CD4-positive, alpha-beta memory T cell (primary cell): ENCODE data around the gene RGS10. TPM values are rescaled to one million over a fixed set of nuclear protein-coding genes. Genes with fewer than 3 reads are reported as not detected.
A peak's percentile ranks its signal among the peaks of the same experiment; 100 is the strongest.

Experiments used
- CTCF ChIA-PET: fragments of 350-600 bp; sonication (Branson Sonifier 250); formaldehyde crosslinking; loops from one replicate; lab custom pipeline; 2021; ENCODE audit warnings: inconsistent platforms; ENCODE audit not compliant: partially characterized antibody; lab: Charles Lee
- POLR2A ChIA-PET: fragments of 350-600 bp; sonication (Branson Sonifier 250); formaldehyde crosslinking; loops from one replicate; lab custom pipeline; 2021; ENCODE audit not compliant: partially characterized antibody; lab: Charles Lee
- DNase-seq, 5 donors: peaks; one replicate each; pipeline versions ENCODE4 v3.0.0 to v3.0.0-alpha.2; 2020 to 2022; ENCODE audit warnings: mixed read lengths in 1 of 5
- H3K27ac ChIP-seq: one replicate; pipeline ENCODE4 v1.7.0; 2013; ENCODE audit warnings: low read depth, low read length
- H3K27me3 ChIP-seq: 2 replicates; pipeline ENCODE4 v1.7.0; 2013; ENCODE audit warnings: mild to moderate bottlenecking, low read length, moderate library complexity; ENCODE audit not compliant: insufficient read depth
- H3K36me3 ChIP-seq: 2 replicates; pipeline ENCODE4 v1.7.0; 2013; ENCODE audit warnings: mild to moderate bottlenecking, low read length, moderate library complexity; ENCODE audit not compliant: insufficient read depth
- H3K4me1 ChIP-seq: 2 replicates; pipeline ENCODE4 v1.7.0; 2013; ENCODE audit warnings: mild to moderate bottlenecking, low read length, moderate library complexity; ENCODE audit not compliant: insufficient read depth
- H3K4me3 ChIP-seq, 2 donors: one replicate each; pipeline ENCODE4 v1.7.0; 2013; ENCODE audit warnings: low read length in 2 of 2, mild to moderate bottlenecking in 1 of 2
- H3K9me3 ChIP-seq, 2 donors: one replicate each; pipeline ENCODE4 v1.7.0; 2013; ENCODE audit warnings: low read length in 2 of 2, control low read depth in 1 of 2; ENCODE audit not compliant: control insufficient read depth in 1 of 2
- H3K27ac Mint-ChIP-seq, 7 donors: one replicate each; pipeline ENCODE4 v1.8.0; 2020 to 2021; ENCODE audit warnings: mixed read lengths in 7 of 7, mild to moderate bottlenecking in 6 of 7, inconsistent platforms in 3 of 7, moderate library complexity in 3 of 7
- H3K27me3 Mint-ChIP-seq, 2 donors: one replicate each; pipeline ENCODE4 v1.8.0; 2020 to 2021; ENCODE audit warnings: mixed read lengths in 2 of 2
- H3K36me3 Mint-ChIP-seq, 2 donors: one replicate each; pipeline ENCODE4 v1.8.0; 2020 to 2021; ENCODE audit warnings: mixed read lengths in 2 of 2, inconsistent platforms in 1 of 2, mild to moderate bottlenecking in 1 of 2
- H3K4me1 Mint-ChIP-seq, 4 donors: one replicate each; pipeline ENCODE4 v1.8.0; 2020 to 2021; ENCODE audit warnings: mixed read lengths in 4 of 4, mild to moderate bottlenecking in 1 of 4
- H3K4me3 Mint-ChIP-seq, 8 donors: one replicate each; pipeline ENCODE4 v1.8.0; 2020 to 2021; ENCODE audit warnings: mixed read lengths in 8 of 8, mild to moderate bottlenecking in 7 of 8, moderate library complexity in 6 of 8, inconsistent platforms in 3 of 8
- H3K9me3 Mint-ChIP-seq, 8 donors: one replicate each; pipeline ENCODE4 v1.8.0; 2020 to 2021; ENCODE audit warnings: mixed read lengths in 8 of 8, mild to moderate bottlenecking in 5 of 8, inconsistent platforms in 3 of 8, moderate library complexity in 1 of 8
- intact Hi-C: fragments of 100-400 bp; cut with micrococcal nuclease; formaldehyde crosslinking; loops from one replicate; pipeline ENCODE4 v1.15.1; 2023
- polyA plus RNA-seq, 2 donors: library from polyadenylated mRNA; unstranded; fragments of 300-500 nt; fragmentation: Illumina TruSeq; gene quantifications; one replicate each; pipeline ENCODE4 v1.2.3, GENCODE V29; 2021
- total RNA-seq, 2 experiments: library from RNA; stranded (reverse); gene quantifications; one replicate each; pipeline ENCODE4 v1.2.3, GENCODE V29; 2021

RGS10 gene
- total and polyA plus RNA-seq, 4 experiments from 2014 or later, result 115 to 187 (median 137) TPM

DNA sequence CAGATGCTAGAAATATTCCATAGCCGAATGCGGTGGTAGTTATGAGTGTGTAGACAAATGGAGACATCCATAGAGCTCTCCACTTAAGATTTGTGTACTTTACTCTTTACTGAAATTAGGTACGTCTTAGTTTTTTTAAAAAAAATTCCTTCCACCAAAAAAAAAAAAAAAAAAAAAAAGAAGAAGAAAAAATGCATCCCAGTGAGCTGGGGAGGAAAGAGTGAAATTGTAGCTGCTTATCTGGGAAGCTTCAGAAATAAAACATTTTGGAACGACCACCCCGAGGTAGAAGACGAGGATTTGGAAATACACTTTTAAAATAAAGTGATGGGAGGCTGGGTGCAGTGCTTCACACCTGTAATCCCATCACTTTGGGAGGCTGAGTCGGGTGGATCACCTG is 53.8 kb downstream of the RGS10 start:
- H3K36me3 Mint-ChIP-seq, result no peaks in the 10 kb centered on the region
- POLR2A ChIA-PET, result interaction anchor here (1.1 to 4.0 kb wide), 4 partner anchors 10 to 276 kb away, joined by 4 to 33 read pairs (median 20); no protein-coding TSS in a partner anchor
- intact Hi-C loops, result loop anchor here (1.0 to 2.0 kb wide), 5 partner anchors 14 to 282 kb away; partner anchors contain the start of gene RGS10

DNA sequence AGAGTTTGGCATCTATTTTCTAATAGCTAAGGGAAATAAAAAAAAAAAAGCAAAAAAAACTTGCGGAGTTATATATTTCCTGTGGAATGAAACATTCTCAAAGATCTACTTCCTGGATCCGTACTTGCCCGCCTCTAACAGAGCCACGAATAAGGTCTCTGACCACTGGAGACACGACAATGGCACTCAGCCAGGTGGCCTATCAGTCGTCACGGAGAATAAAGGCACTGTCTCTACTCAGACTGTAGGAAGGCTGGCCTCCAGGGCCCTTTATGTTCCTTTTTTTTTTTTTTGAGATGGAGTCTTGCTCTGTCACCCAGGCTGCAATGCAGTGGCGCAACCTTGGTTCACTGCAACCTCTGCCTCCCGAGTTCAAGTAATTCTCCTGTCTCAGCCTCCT is 58.7 kb downstream of the RGS10 start:
- Mint-ChIP-seq H3K4me3 (no peak overlapping the region), H3K9me3 (peaks cover 0 to 2% (median 0%) of the 10 kb centered on the region in 8 donors), H3K27me3 (no peaks in the 10 kb centered on the region), H3K4me1 (peaks cover 9 to 13% (median 12%) of the 10 kb centered on the region in 4 donors), H3K27ac (no peak overlapping the region), H3K36me3 (no peaks in the 10 kb centered on the region)
- no peaks in the 10 kb centered on the region for H3K9me3 ChIP-seq
- H3K4me3 ChIP-seq, result no peak overlapping the region
- H3K4me1 ChIP-seq, result peaks cover 13% of the 10 kb centered on the region
- CTCF ChIA-PET, result no interaction called here
- H3K27ac ChIP-seq, result no peak overlapping the region
- POLR2A ChIA-PET, result no interaction called here
- no peaks in the 10 kb centered on the region for H3K27me3 ChIP-seq
- H3K36me3 ChIP-seq, result no peaks in the 10 kb centered on the region
- intact Hi-C loops, result no loop called here
- no peak for DNase-seq

More for the DNA sequence above, 53.8 kb downstream of the RGS10 start:
- CTCF ChIA-PET, result interaction anchor here (1.1 to 6.0 kb wide), 12 partner anchors 10 to 289 kb away, joined by 3 to 50 read pairs (median 6); partner anchors contain the start of genes GRK5 and RGS10
- Histone ChIP-seq H3K27me3 (no peaks in the 10 kb centered on the region), H3K4me3 (no peak overlapping the region), H3K27ac (peak overlapping the region; percentile 68), H3K36me3 (no peaks in the 10 kb centered on the region), H3K9me3 (no peaks in the 10 kb centered on the region), H3K4me1 (peaks cover 32% of the 10 kb centered on the region)
- no peak for DNase-seq
- Mint-ChIP-seq H3K27me3 (no peaks in the 10 kb centered on the region), H3K9me3 (peaks cover 0 to 3% (median 0%) of the 10 kb centered on the region in 8 donors), H3K4me1 (peaks cover 15 to 37% (median 21%) of the 10 kb centered on the region in 4 donors), H3K4me3 (peak overlapping the region in 3 of 8 donors; percentile 30 to 70 (median 64)), H3K27ac (peak overlapping the region; percentile 66 to 97 (median 93))

DNA sequence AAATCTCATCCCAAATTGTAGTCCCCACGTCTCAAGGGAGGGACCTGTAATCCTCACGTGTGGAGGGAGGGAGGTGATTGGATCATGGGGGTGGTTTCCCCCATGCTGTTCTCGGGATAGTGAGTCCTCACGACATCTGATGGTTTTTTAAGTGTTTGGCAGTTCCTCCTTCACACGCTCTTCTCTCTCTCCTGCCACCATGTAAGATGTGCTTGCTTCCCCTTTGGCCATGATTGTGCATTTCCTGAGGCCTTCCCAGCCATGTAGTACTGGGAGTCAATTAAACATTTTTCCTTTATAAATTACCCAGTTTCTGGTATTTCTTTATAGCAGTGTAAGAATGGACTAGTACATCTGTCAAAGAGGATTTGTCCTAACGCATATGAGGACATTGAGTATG is 59.5 kb downstream of the RGS10 start:
- ChIA-PET CTCF (no interaction called here), POLR2A (no interaction called here)
- H3K9me3 Mint-ChIP-seq, result peaks cover 0 to 2% (median 0%) of the 10 kb centered on the region in 8 donors

GRCh38 chr10:119481781-119482426 is 60.6 kb downstream of the RGS10 start:
- Histone ChIP-seq H3K36me3 (no peaks in the 10 kb centered on the region), H3K27me3 (no peaks in the 10 kb centered on the region), H3K27ac (no peak overlapping the region), H3K4me1 (peaks cover 28% of the 10 kb centered on the region), H3K9me3 (no peaks in the 10 kb centered on the region), H3K4me3 (no peak overlapping the region)
- intact Hi-C loops, result no loop called here
- ChIA-PET POLR2A (interaction anchor here (3.4 kb wide), 1 partner anchor 21 kb away, joined by 10 read pairs; no protein-coding TSS in a partner anchor), CTCF (interaction anchor here (0.6 kb wide), 1 partner anchor 23 kb away, joined by 3 read pairs; no protein-coding TSS in a partner anchor)
- H3K27ac Mint-ChIP-seq, result no peak overlapping the region
- no peak overlapping the region for H3K4me3 Mint-ChIP-seq
- H3K27me3 Mint-ChIP-seq, result no peaks in the 10 kb centered on the region
- peaks cover 0 to 2% (median 0%) of the 10 kb centered on the region in 8 donors for H3K9me3 Mint-ChIP-seq
- no peaks in the 10 kb centered on the region for H3K36me3 Mint-ChIP-seq
- no peak for DNase-seq
- H3K4me1 Mint-ChIP-seq, result peaks cover 23 to 28% (median 26%) of the 10 kb centered on the region in 4 donors

More for the DNA sequence above, 59.5 kb downstream of the RGS10 start:
- intact Hi-C loops, result no loop called here
- Histone ChIP-seq H3K27ac (no peak overlapping the region), H3K27me3 (no peaks in the 10 kb centered on the region), H3K36me3 (no peaks in the 10 kb centered on the region), H3K4me1 (peaks cover 17% of the 10 kb centered on the region), H3K4me3 (no peak overlapping the region), H3K9me3 (no peaks in the 10 kb centered on the region)
- no peak for DNase-seq
- Mint-ChIP-seq H3K27ac (peak overlapping the region in 1 of 7 donors; percentile 85), H3K4me3 (no peak overlapping the region), H3K4me1 (peaks cover 13 to 19% (median 17%) of the 10 kb centered on the region in 4 donors), H3K27me3 (no peaks in the 10 kb centered on the region), H3K36me3 (no peaks in the 10 kb centered on the region)

- Histone ChIP-seq H3K9me3 (no peaks in the 10 kb centered on the region), H3K36me3 (no peaks in the 10 kb centered on the region), H3K4me1 (peaks cover 30% of the 10 kb centered on the region), H3K27ac (no peak overlapping the region), H3K27me3 (no peaks in the 10 kb centered on the region), H3K4me3 (no peak overlapping the region)
- POLR2A ChIA-PET, result interaction anchor here (0.8 to 3.4 kb wide), 2 partner anchors 22 to 37 kb away, joined by 4 to 10 read pairs; no protein-coding TSS in a partner anchor
- Mint-ChIP-seq H3K27ac (no peak overlapping the region), H3K4me1 (peaks cover 24 to 34% (median 30%) of the 10 kb centered on the region in 4 donors), H3K27me3 (no peaks in the 10 kb centered on the region), H3K36me3 (no peaks in the 10 kb centered on the region), H3K4me3 (peak overlapping the region in 2 of 8 donors; percentile 17 to 61), H3K9me3 (peaks cover 0 to 2% (median 0%) of the 10 kb centered on the region in 8 donors)
- intact Hi-C loops, result no loop called here
- DNase-seq, result no peak
- CTCF ChIA-PET, result interaction anchor here (0.9 to 1.4 kb wide), 3 partner anchors 9 to 35 kb away, joined by 3 to 7 read pairs (median 4); no protein-coding TSS in a partner anchor
Observed at GRCh38 chr10:119480667-119481066, 61.9 kb downstream of the RGS10 start.

DNA sequence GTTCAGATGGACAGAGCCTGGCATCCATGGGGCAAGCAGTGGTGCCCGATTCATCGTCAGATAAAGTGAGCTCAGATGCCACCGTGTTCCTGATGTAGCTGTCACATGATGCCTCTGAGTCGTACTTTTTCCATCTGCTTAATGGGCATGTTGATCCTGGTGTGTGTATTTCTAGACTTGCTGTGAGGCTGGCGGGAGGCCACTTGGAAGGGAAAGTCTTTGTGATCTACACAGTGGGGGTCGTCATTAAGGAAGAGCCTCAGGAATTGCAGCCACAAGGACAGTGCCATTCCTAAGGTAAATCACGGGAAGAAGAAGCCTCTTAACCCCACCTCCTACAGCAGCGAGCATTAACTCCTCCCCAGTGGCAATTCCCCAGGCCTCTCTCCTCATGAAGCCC is 63.0 kb downstream of the RGS10 start:
- H3K4me3 Mint-ChIP-seq, result peak overlapping the region in 7 of 8 donors; percentile 7 to 85 (median 69)
- H3K27ac Mint-ChIP-seq, result peak overlapping the region in 5 of 7 donors; percentile 7 to 85 (median 36)
- intact Hi-C loops, result loop anchor here (5.0 kb wide), 1 partner anchor 38 kb away; no protein-coding TSS in a partner anchor
- no peaks in the 10 kb centered on the region for H3K36me3 ChIP-seq
- no peak overlapping the region for H3K27ac ChIP-seq
- H3K4me1 Mint-ChIP-seq, result peaks cover 24 to 34% (median 30%) of the 10 kb centered on the region in 4 donors
- no peak overlapping the region for H3K4me3 ChIP-seq
- H3K27me3 Mint-ChIP-seq, result no peaks in the 10 kb centered on the region
- no peaks in the 10 kb centered on the region for H3K36me3 Mint-ChIP-seq
- no peaks in the 10 kb centered on the region for H3K27me3 ChIP-seq
- ChIA-PET POLR2A (interaction anchor here (1.1 to 3.4 kb wide), 6 partner anchors 10 to 272 kb away, joined by 3 to 16 read pairs (median 10); partner anchors contain the start of genes GRK5, RGS10 and TIAL1), CTCF (interaction anchor here (1.0 to 3.5 kb wide), 6 partner anchors 10 to 280 kb away, joined by 3 to 18 read pairs (median 7); partner anchors contain the start of gene RGS10)
- no peak for DNase-seq
- H3K9me3 Mint-ChIP-seq, result peaks cover 0 to 2% (median 0%) of the 10 kb centered on the region in 8 donors
- H3K9me3 ChIP-seq, result no peaks in the 10 kb centered on the region
- H3K4me1 ChIP-seq, result peaks cover 30% of the 10 kb centered on the region
